ENCODE data around the gene CDC42EP4.

The CDC42EP4 gene

GRCh38 chr17:73343168-73343634 lies 31.4 kb upstream of the CDC42EP4 start:
- Histone ChIP-seq H3K9me3 (ENCODE audit: control insufficient read depth, insufficient read depth, low read length) (no peaks in the 10 kb centered on the region), H3K27me3 (ENCODE audit: control insufficient read depth, insufficient read depth, low read length) (no peaks in the 10 kb centered on the region), H3K36me3 (ENCODE audit: control insufficient read depth, insufficient read depth, low read length) (no peaks in the 10 kb centered on the region), H3K4me3 (ENCODE audit: low read length) (no peak overlapping the region), H3K4me1 (ENCODE audit: control insufficient read depth, insufficient read depth, low read length) (peaks cover 10% of the 10 kb centered on the region; the same call in 1 of the 2 replicates), H3K27ac (ENCODE audit: low read length) (no peak overlapping the region)
- no peak for DNase-seq (ENCODE audit: low read depth, low spot score)
- WGBS (ENCODE audit: insufficient coverage, insufficient read length): no CpG with 5 or more reads among the region's 17 CpGs

- Histone ChIP-seq H3K36me3 (ENCODE audit: control insufficient read depth, insufficient read depth, low read length) (no peaks in the 10 kb centered on the region), H3K27me3 (ENCODE audit: control insufficient read depth, insufficient read depth, low read length) (no peaks in the 10 kb centered on the region), H3K27ac (ENCODE audit: low read length) (no peak overlapping the region), H3K4me3 (ENCODE audit: low read length) (no peak overlapping the region), H3K9me3 (ENCODE audit: control insufficient read depth, insufficient read depth, low read length) (no peaks in the 10 kb centered on the region), H3K4me1 (ENCODE audit: control insufficient read depth, insufficient read depth, low read length) (peaks cover 10% of the 10 kb centered on the region; the same call in 1 of the 2 replicates)
- WGBS (ENCODE audit: insufficient coverage, insufficient read length): no CpG with 5 or more reads among the region's 7 CpGs
- no peak for DNase-seq (ENCODE audit: low read depth, low spot score)
Observed at GRCh38 chr17:73342541-73343167, 30.9 kb upstream of the CDC42EP4 start.

GRCh38 chr17:73342050-73342522 lies 30.3 kb upstream of the CDC42EP4 start:
- no CpG with 5 or more reads among the region's 12 CpGs for WGBS (ENCODE audit: insufficient coverage, insufficient read length)
- H3K27ac ChIP-seq (ENCODE audit: low read length): no peak overlapping the region
- H3K4me3 ChIP-seq (ENCODE audit: low read length): no peak overlapping the region

GRCh38 chr17:73341350-73342049 lies 29.7 kb upstream of the CDC42EP4 start:
- no peaks in the 10 kb centered on the region for H3K36me3 ChIP-seq (ENCODE audit: control insufficient read depth, insufficient read depth, low read length)
- peaks cover 10% of the 10 kb centered on the region; the same call in 1 of the 2 replicates for H3K4me1 ChIP-seq (ENCODE audit: control insufficient read depth, insufficient read depth, low read length)
- WGBS (ENCODE audit: insufficient coverage, insufficient read length): no CpG with 5 or more reads among the region's 15 CpGs
- H3K4me3 ChIP-seq (ENCODE audit: low read length): no peak overlapping the region
- no peaks in the 10 kb centered on the region for H3K9me3 ChIP-seq (ENCODE audit: control insufficient read depth, insufficient read depth, low read length)
- H3K27ac ChIP-seq (ENCODE audit: low read length): no peak overlapping the region
- no peak for DNase-seq (ENCODE audit: low read depth, low spot score)
- H3K27me3 ChIP-seq (ENCODE audit: control insufficient read depth, insufficient read depth, low read length): no peaks in the 10 kb centered on the region

More at GRCh38 chr17:73342050-73342522, 30.3 kb upstream of the CDC42EP4 start:
- no peaks in the 10 kb centered on the region for H3K36me3 ChIP-seq (ENCODE audit: control insufficient read depth, insufficient read depth, low read length)
- H3K4me1 ChIP-seq (ENCODE audit: control insufficient read depth, insufficient read depth, low read length): peaks cover 10% of the 10 kb centered on the region; the same call in 1 of the 2 replicates
- H3K27me3 ChIP-seq (ENCODE audit: control insufficient read depth, insufficient read depth, low read length): no peaks in the 10 kb centered on the region
- no peaks in the 10 kb centered on the region for H3K9me3 ChIP-seq (ENCODE audit: control insufficient read depth, insufficient read depth, low read length)
- DNase-seq (ENCODE audit: low read depth, low spot score): no peak

- no CpG with 5 or more reads among the region's 7 CpGs for WGBS (ENCODE audit: insufficient coverage, insufficient read length)
- peaks cover 10% of the 10 kb centered on the region; the same call in 1 of the 2 replicates for H3K4me1 ChIP-seq (ENCODE audit: control insufficient read depth, insufficient read depth, low read length)
- no peak for DNase-seq (ENCODE audit: low read depth, low spot score)
Observed at GRCh38 chr17:73340093-73340596, 28.3 kb upstream of the CDC42EP4 start.

GRCh38 chr17:73338566-73339197 lies 26.9 kb upstream of the CDC42EP4 start:
- Histone ChIP-seq H3K9me3 (ENCODE audit: control insufficient read depth, insufficient read depth, low read length) (no peaks in the 10 kb centered on the region), H3K4me1 (ENCODE audit: control insufficient read depth, insufficient read depth, low read length) (peaks cover 10% of the 10 kb centered on the region; the same call in 1 of the 2 replicates), H3K27me3 (ENCODE audit: control insufficient read depth, insufficient read depth, low read length) (no peaks in the 10 kb centered on the region), H3K4me3 (ENCODE audit: low read length) (no peak overlapping the region), H3K36me3 (ENCODE audit: control insufficient read depth, insufficient read depth, low read length) (no peaks in the 10 kb centered on the region), H3K27ac (ENCODE audit: low read length) (no peak overlapping the region)
- WGBS (ENCODE audit: insufficient coverage, insufficient read length): no CpG with 5 or more reads among the region's 22 CpGs
- no peak for DNase-seq (ENCODE audit: low read depth, low spot score)

More at GRCh38 chr17:73340093-73340596, 28.3 kb upstream of the CDC42EP4 start:
- Histone ChIP-seq H3K9me3 (ENCODE audit: control insufficient read depth, insufficient read depth, low read length) (no peaks in the 10 kb centered on the region), H3K4me3 (ENCODE audit: low read length) (no peak overlapping the region), H3K27me3 (ENCODE audit: control insufficient read depth, insufficient read depth, low read length) (no peaks in the 10 kb centered on the region), H3K27ac (ENCODE audit: low read length) (no peak overlapping the region), H3K36me3 (ENCODE audit: control insufficient read depth, insufficient read depth, low read length) (no peaks in the 10 kb centered on the region)

- no peak overlapping the region for H3K27ac ChIP-seq (ENCODE audit: low read length)
- H3K9me3 ChIP-seq (ENCODE audit: control insufficient read depth, insufficient read depth, low read length): no peaks in the 10 kb centered on the region
- H3K4me3 ChIP-seq (ENCODE audit: low read length): no peak overlapping the region
- peaks cover 8% of the 10 kb centered on the region; the same call in 1 of the 2 replicates for H3K4me1 ChIP-seq (ENCODE audit: control insufficient read depth, insufficient read depth, low read length)
- DNase-seq (ENCODE audit: low read depth, low spot score): no peak
- no peaks in the 10 kb centered on the region for H3K36me3 ChIP-seq (ENCODE audit: control insufficient read depth, insufficient read depth, low read length)
- WGBS (ENCODE audit: insufficient coverage, insufficient read length): no CpG with 5 or more reads among the region's 13 CpGs
- H3K27me3 ChIP-seq (ENCODE audit: control insufficient read depth, insufficient read depth, low read length): no peaks in the 10 kb centered on the region
Observed at GRCh38 chr17:73338050-73338521, 26.3 kb upstream of the CDC42EP4 start.

- Histone ChIP-seq H3K9me3 (ENCODE audit: control insufficient read depth, insufficient read depth, low read length) (no peaks in the 10 kb centered on the region), H3K4me1 (ENCODE audit: control insufficient read depth, insufficient read depth, low read length) (peaks cover 4% of the 10 kb centered on the region; the same call in 1 of the 2 replicates), H3K36me3 (ENCODE audit: control insufficient read depth, insufficient read depth, low read length) (no peaks in the 10 kb centered on the region), H3K27ac (ENCODE audit: low read length) (no peak overlapping the region), H3K4me3 (ENCODE audit: low read length) (no peak overlapping the region), H3K27me3 (ENCODE audit: control insufficient read depth, insufficient read depth, low read length) (no peaks in the 10 kb centered on the region)
- DNase-seq (ENCODE audit: low read depth, low spot score): no peak
- no CpG with 5 or more reads among the region's 4 CpGs for WGBS (ENCODE audit: insufficient coverage, insufficient read length)
Observed at GRCh38 chr17:73337330-73337710, 25.5 kb upstream of the CDC42EP4 start.

GRCh38 chr17:73336408-73337329 lies 24.9 kb upstream of the CDC42EP4 start:
- no peak for DNase-seq (ENCODE audit: low read depth, low spot score)

More at GRCh38 chr17:73336408-73337329, 24.9 kb upstream of the CDC42EP4 start:
- WGBS (ENCODE audit: insufficient coverage, insufficient read length): no CpG with 5 or more reads among the region's 13 CpGs
- Histone ChIP-seq H3K27me3 (ENCODE audit: control insufficient read depth, insufficient read depth, low read length) (no peaks in the 10 kb centered on the region), H3K4me3 (ENCODE audit: low read length) (no peak overlapping the region), H3K4me1 (ENCODE audit: control insufficient read depth, insufficient read depth, low read length) (peaks cover under 1% of the 10 kb centered on the region; the same call in 1 of the 2 replicates), H3K27ac (ENCODE audit: low read length) (no peak overlapping the region), H3K36me3 (ENCODE audit: control insufficient read depth, insufficient read depth, low read length) (no peaks in the 10 kb centered on the region), H3K9me3 (ENCODE audit: control insufficient read depth, insufficient read depth, low read length) (no peaks in the 10 kb centered on the region)
